Measurements from ENCODE around the gene ALDOC. TPM values are rescaled to one million over a fixed set of nuclear protein-coding genes. Genes with fewer than 3 reads are reported as not detected.

ALDOC gene
- total and polyA plus RNA-seq, 2 of the 13 experiments (the other 11 are each of a cell fraction or from before 2014, with no cell fraction given) = 15.4 to 60.9 TPM

- TF ChIP-seq ZNF687 (CRISPR knock-in tag; IDR thresholded peaks at IDR 0.05) = peak; percentile 74
- TF ChIP-seq BHLHE40 (IDR thresholded peaks at IDR 0.05; ENCODE audit: low read length) = no peak
- TF ChIP-seq, protein P1, sequence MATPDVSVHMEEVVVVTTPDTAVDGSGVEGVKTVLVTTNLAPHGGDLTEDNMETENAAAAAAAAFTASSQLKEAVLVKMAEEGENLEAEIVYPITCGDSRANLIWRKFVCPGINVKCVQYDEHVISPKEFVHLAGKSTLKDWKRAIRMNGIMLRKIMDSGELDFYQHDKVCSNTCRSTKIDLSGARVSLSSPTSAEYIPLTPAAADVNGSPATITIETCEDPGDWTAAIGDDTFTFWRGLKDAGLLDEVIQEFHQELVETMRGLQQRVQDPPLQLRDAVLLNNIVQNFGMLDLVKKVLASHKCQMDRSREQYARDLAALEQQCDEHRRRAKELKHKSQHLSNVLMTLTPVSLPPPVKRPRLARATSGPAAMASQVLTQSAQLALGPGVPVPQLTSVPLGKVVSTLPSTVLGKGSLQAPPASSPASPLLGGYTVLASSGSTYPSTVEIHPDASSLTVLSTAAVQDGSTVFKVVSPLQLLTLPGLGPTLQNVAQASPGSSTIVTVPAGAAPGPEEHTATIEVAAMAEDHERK (CRISPR knock-in tag; IDR thresholded peaks at IDR 0.05; ENCODE audit: low read depth) = peak; percentile 37; the same call in 1 of the 2 replicates
- no peak for TF ChIP-seq CENPT (CRISPR knock-in tag; IDR thresholded peaks at IDR 0.05; ENCODE audit: low read depth)
- peak; percentile 23; the same call in 1 of the 2 replicates for TF ChIP-seq ZNF564 (CRISPR knock-in tag; IDR thresholded peaks at IDR 0.05)
- peak; percentile 62 for TF ChIP-seq AGO2 (optimal IDR thresholded peaks at IDR 0.05; ENCODE audit: low read depth, low read length)
- no peak for TF ChIP-seq PRMT3 (CRISPR knock-in tag; IDR thresholded peaks at IDR 0.05; ENCODE audit: borderline replicate concordance, low read depth)
- TF ChIP-seq ZNF18 (CRISPR knock-in tag; IDR thresholded peaks at IDR 0.05; ENCODE audit: insufficient replicate concordance) = no peak
- no peak; the same call in 1 of the 2 replicates for TF ChIP-seq THAP9 (CRISPR knock-in tag; IDR thresholded peaks at IDR 0.05; ENCODE audit: borderline replicate concordance)
- no peak for TF ChIP-seq TRAFD1 (CRISPR knock-in tag; IDR thresholded peaks at IDR 0.05; ENCODE audit: borderline replicate concordance)
- TF ChIP-seq IKZF5 (CRISPR knock-in tag; IDR thresholded peaks at IDR 0.05) = 0 out of 2 replicates have a peak, but pooled peaks have one; percentile 34
- peak; percentile 89 for TF ChIP-seq YY1 (IDR thresholded peaks at IDR 0.05; ENCODE audit: insufficient read depth, insufficient replicate concordance, low read depth, low read length)
- TF ChIP-seq HOXA3 (CRISPR knock-in tag; IDR thresholded peaks at IDR 0.05) = peak; percentile 34
These were observed 22.2 kb upstream of the ALDOC start, which contains the start of gene SPAG5 (continued) for GRCh38 chr17:28598799-28599310.
